ENCODE data around the gene TAMALIN.

Gene TAMALIN

DNA sequence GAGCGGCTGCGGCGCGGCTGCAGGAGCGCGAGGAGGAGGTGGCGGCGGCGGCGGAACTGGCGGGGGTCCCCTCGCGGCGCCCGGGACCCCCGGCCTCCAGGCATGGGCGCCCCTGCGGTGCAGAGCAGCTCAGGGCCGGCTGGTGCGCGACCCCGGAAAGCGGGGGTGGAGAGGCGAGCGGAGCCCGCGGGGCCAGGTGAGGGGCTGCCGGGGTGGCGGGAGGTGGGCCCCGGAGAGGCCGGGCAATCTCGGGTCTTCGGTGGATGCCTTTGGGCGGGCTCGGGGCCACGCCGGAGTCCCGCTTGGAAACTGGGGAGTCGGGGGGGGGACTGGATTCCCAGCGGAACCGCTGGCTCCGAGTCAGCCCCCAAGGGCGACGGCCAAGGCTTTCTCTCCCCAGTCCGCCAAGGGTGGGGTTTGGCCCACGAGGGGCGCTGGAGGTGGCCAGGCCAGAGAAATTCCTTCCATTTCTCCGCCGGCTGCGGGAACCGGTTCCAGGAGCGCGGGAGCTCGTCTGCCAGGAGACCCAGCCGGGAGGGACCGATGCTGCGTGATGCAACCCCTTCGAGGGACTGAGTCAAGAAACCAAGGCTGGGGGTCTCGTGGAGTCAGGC lies 30.6 kb downstream of the TAMALIN start:
- peak; percentile 63 for DNase-seq (ENCODE audit: low read depth)

DNA sequence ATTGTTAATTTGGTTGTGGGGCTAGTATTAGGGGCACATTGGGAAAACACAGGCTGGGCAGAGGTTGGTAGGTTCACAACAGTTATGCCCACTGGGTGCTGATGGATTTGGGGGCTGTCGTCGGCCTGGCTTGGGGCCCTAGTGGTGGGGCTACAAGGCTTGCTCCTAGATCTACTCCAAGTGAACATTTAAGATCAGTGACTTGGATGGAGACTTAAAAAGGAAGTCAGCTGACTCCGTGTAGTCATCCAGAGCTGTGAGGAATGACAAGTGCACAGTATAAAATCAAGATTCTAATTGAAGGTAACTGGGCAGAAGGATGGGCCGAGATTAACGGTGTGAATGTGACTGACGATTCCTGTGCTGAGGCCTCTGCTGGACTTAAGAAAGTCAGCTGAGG lies 31.7 kb downstream of the TAMALIN start:
- DNase-seq (ENCODE audit: low read depth): peak; percentile 45

DNA sequence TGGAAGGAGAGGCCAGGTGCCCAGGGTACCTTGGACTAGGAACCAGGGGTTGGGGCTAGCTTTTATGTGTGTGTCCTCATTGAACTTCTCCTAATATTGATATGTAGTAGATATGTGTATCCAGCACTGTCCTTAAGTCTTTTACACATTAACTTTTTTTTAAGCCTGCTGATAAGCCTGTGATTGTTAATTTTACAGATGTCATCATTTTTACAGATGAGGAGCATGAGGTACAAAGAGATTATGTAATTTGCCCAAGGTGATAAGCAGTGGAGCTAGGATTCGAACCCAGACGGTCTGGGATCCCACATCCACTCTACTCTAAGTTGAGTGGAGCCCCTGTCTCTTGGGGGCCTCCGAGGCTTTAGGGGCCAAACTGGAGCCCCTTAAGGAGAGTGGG lies 34.3 kb downstream of the TAMALIN start:
- DNase-seq (ENCODE audit: low read depth): no peak

GRCh38 chr12:52041695-52042123 lies 35.0 kb downstream of the TAMALIN start:
- DNase-seq (ENCODE audit: low read depth): peak; percentile 73

- DNase-seq (ENCODE audit: low read depth): no peak
Measured at GRCh38 chr12:52042706-52043385, 36.1 kb downstream of the TAMALIN start.

DNA sequence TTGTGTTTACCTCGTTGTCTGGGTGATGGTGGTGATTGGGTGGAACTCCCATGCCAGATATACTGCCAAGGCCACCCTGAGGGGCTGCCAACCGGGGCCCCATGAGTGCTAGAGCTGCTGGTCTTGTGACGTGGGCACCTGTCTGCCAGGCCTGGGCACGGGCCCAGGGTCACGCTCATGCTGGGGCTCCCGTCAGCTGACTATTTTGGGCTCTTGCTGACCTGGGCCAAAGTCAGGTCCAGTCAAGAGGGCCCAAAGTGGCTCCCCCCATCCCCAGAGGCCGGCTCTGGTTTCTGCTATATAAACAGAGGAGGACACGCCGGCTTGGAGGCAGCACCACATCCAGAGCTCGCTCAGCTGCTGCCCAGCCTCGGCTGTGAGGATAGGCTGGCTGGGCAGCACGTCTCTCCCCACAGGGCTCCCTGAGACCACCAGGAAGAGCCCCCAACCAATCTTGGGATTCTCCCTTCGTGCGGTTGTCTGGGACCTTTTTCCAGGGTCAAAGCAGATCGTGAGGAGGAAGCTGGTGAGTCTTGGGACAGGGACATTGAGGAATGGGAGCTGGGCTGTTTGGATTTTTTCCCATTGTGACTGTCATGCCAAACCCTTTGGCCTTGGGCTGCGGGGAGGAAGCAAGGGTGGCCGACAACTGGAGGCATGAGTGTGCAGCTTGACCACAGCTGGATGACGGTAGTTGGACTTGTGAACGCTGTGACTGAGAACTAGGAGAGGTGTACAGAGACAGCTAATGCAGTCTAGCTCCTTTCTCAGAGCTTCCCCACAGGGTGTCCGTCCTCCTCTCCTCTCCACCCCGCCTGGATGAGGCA lies 36.9 kb downstream of the TAMALIN start:
- peak; percentile 74 for DNase-seq (ENCODE audit: low read depth)

DNA sequence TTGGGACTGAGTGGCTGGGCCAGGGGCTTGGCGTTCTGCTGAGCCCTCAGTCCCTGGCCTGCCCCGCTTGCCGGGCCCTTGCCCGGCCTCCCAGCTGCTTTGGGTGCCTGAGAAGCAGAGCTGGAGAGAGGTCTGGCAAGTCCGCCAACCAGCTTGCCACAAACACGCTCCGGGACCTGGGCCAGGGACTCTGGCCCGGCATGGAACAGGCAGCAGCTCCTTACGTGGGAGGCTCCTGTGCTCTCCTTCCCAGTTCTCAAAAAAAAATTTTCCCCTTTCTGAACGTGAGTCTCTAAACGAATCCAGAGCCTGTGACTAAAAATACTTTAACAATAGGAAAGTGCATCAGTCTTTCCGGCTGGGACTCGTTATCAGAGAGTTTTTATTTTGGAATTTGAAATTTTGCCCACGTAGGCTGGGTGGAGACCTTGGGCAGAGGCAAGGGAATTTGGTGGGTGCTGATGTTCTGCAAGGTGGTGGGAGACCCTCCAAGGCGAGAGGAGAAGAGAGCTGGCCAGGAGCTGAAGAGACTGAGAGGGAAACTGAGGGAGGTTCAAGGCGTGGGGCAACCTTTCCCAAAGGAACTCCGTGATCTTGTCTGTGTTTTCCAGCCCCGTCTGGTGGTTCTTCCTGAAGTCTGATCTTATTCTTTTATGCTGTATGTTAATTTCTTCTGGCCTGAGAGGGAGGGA lies 37.7 kb downstream of the TAMALIN start:
- DNase-seq (ENCODE audit: low read depth): peak; percentile 92

DNA sequence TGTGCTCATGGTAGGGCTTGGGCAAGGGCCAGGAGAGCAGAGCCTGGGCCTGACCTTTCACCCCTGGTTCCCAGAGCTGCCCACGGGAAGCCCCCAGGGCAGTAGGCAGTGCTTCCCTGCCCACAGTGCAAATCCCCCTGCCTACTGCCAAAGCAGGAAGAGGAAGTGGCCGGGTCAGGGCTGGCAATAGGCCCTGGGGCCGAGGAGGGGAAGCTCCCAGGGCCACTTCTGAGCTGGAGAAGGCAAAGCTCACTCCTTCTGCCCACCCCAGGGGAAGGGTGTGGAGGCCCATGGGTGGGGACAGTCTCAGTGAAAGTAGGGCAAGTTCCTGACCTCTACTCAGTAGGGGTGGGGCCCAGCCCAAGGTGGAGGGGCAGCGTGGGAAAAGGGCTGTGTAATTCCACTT lies 39.1 kb downstream of the TAMALIN start:
- no peak for DNase-seq (ENCODE audit: low read depth)

DNA sequence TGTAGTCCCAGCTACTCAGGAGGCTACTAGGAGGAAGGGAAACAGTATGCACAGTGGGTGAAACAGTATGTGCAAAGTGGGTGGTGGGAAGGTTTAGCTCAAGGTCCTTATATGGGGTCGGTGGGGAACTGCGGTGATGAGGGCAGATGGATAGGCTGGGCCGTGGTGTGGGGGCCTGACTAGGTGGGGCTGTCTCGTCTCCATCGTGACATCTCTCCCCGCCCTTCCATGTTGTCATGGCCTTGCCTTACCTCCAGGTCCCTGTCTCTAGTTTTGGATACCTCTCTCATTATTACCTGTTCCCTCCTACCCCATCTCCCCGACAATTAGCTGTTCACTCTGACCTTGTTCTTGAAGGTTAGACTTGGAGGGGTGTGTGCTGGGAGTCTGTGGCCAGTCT lies 40.1 kb downstream of the TAMALIN start:
- DNase-seq (ENCODE audit: low read depth): no peak

- no peak for DNase-seq (ENCODE audit: low read depth)
Measured at GRCh38 chr12:52049286-52049685, 42.5 kb downstream of the TAMALIN start.

- DNase-seq (ENCODE audit: low read depth): no peak
Measured at GRCh38 chr12:52049688-52050087, 42.9 kb downstream of the TAMALIN start.

GRCh38 chr12:52050116-52050757 lies 43.5 kb downstream of the TAMALIN start:
- no peak for DNase-seq (ENCODE audit: low read depth)

- peak; percentile 95 for DNase-seq (ENCODE audit: low read depth)
Measured at GRCh38 chr12:52050758-52051541, 44.2 kb downstream of the TAMALIN start, which contains the start of gene NR4A1. NR4A1 (plus strand) TSS chr12:52051442; CDS start chr12:52054329, 2,887 bp downstream.

- no peak for DNase-seq (ENCODE audit: low read depth)
Measured at GRCh38 chr12:52052468-52053186, 45.9 kb downstream of the TAMALIN start.

GRCh38 chr12:52053536-52054209 lies 46.9 kb downstream of the TAMALIN start:
- DNase-seq (ENCODE audit: low read depth): no peak

- no peak for DNase-seq (ENCODE audit: low read depth)
Measured at GRCh38 chr12:52054231-52054832, 47.6 kb downstream of the TAMALIN start.

GRCh38 chr12:52054833-52055730 lies 48.3 kb downstream of the TAMALIN start:
- DNase-seq (ENCODE audit: low read depth): no peak
